NCI-H187 (cell line): Measurements from ENCODE around the gene ZNF785.
"Not testable (repeated sequence)": the region's sequence is repeated elsewhere in the genome, so short reads cannot be mapped to it uniquely, and the experiment has no call there.

Source experiments
- DNase-seq, 2 experiments: peaks; one replicate each; lab custom pipeline; 2025; lab: John Stamatoyannopoulos, UW

ZNF785 gene

DNA sequence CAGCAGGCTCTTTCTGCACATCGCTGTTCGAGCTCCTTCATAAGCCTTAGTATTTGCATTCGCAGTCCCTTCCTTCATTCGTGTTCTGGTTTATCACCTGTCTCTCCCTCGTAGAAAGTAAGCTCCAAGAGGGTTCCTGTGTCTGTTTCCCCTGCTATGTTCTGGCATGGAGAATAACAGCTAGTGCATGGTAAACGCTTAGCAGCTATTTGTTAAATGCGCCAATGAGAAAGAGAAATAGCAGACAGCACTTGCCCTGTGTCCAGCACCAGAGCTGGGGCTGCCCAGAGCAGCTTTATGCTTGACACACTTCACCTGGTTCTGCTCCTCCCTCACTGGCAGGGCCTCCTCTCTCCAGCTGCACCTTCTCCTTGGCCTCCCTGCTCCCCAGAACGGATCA is 19.5 kb downstream of the ZNF785 start:
- no peak for DNase-seq

- DNase-seq, result no peak
Measured at GRCh38 chr16:30565526-30565925, 20.0 kb downstream of the ZNF785 start.

DNA sequence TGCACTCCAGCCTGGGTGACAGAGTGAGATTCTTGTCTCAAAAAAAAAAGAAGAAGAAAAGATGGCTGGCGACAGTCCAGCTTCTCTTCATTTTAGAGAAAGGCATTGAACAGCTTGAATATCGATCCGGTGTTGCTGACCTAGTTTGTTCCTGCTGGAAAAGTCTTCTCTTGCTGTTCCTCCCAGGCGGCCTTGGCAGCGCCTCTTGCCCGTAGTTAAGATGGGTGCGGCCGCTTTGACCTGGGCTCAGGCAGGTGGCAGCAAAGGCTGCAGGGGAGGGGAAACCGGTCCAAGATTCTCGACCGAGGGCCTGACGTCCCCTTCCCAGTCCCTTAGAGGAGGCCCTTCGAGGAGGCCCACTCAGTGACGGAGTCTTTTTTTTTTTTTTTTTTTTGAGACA is 23.5 kb downstream of the ZNF785 start:
- peak in 1 of 2 experiments; percentile 4 for DNase-seq

DNA sequence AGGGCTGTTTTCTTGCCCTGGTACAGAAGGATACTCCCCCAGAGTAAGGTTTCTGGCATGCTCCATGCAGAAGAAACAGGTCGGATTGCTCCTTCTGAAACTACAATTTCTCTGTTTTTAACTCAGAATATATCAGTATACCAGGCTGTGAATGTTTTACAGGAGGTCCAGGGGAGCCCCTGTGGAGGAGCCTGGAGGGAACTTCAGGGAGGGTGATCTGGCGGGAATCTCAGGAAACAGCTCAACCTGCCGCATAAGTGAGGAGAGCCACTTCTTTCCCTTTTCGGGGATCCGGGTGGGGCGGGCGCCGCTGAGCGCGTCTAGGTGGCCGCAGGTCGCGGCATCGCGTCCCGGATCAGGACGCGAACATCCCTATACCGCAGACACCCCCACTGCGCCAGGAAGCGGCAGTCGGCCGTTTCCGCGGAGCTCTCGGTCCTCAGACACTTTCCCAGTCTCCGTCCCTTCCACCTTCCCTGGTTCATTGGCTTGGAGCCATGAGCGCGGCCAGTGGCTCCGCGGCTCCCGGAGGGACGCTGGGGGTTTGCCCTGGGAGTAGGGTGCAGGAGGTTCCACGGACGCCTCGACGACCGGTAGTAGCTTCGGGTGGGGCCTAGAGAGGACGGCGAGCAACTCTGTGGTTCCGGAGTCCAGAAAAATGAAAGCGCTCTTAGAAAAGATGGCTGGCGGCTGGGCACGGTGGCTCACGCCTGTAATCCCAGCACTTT is 24.2 kb downstream of the ZNF785 start:
- no peak for DNase-seq

GRCh38 chr16:30559690-30560089 is 25.8 kb downstream of the ZNF785 start:
- DNase-seq, result no peak

GRCh38 chr16:30558789-30559377 is 26.6 kb downstream of the ZNF785 start:
- no peak for DNase-seq

GRCh38 chr16:30557957-30558788 is 27.3 kb downstream of the ZNF785 start, which contains the start of gene ZNF764:
TSS of gene ZNF764 (minus strand) at chr16:30558374. CDS start at chr16:30558182, 192 bp downstream.
- DNase-seq, result peak; percentile 78 to 89

DNA sequence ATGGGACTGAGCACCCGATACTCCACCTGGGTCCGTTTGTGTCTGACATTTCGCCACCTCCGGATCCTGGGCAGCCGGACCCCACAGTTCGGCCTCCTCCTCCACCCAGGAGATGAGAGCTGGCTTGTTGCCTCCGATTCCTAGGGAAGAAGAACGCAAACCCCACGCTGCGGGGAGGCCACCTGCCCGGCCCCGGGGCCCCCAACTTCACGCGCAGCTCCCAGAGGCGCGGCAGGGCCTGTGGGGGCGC is 27.9 kb downstream of the ZNF785 start:
- no peak for DNase-seq

DNA sequence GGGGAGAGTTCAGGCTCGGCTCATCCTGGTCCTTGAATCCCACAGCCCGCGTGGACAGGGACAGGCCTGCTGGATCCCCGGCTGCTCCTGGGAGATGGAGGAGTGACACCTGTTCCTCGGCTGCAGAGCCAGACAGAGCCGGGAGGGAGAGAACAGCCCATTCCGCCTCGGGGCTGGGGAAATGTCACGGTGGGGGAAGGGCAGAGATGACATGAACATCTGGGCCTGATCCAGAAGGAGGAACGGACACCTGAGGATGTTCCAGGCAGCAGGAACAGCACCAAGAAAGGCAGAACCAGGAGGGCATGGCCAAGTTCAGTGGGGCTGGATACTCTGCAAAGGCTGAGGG is 29.4 kb downstream of the ZNF785 start:
- no peak for DNase-seq

DNA sequence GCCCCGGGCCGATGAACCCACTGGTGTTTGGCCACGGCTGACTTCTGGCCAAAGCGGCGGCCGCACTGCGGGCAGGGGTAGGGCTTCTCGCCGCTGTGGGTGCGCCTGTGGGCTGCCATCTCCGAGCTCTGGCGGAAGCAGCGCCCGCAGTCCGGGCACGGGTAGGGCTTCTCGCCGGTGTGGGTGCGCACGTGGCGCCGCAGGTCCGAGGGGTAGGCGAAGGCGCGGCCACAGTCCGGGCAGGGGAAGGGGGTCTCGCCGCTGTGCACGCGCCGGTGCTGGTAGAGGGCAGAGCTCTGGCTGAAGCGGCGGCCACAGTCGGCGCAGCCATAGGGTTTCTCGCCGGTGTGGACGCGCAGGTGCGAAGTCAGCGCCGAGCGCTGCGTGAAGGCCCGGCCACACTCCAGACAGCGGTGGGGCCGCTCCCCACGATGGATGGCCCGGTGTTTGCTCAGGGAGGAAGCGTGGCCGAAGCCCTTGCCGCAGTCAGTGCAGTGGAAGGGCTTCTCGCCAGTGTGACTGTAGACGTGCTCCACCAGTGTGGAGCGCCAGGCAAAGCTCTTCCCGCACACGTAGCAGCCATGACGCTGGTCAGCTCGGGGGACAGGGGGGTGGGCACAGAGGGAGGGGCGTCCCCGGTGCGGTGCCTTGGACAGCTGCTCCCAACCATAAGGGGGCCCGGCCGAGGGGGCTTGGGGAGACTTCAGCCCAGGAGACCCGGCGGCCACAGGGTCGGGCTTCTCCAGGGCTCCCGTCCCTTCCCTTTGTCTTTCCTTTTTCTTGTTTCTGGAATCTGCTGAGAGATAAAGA is 30.0 kb downstream of the ZNF785 start:
- no peak for DNase-seq

DNA sequence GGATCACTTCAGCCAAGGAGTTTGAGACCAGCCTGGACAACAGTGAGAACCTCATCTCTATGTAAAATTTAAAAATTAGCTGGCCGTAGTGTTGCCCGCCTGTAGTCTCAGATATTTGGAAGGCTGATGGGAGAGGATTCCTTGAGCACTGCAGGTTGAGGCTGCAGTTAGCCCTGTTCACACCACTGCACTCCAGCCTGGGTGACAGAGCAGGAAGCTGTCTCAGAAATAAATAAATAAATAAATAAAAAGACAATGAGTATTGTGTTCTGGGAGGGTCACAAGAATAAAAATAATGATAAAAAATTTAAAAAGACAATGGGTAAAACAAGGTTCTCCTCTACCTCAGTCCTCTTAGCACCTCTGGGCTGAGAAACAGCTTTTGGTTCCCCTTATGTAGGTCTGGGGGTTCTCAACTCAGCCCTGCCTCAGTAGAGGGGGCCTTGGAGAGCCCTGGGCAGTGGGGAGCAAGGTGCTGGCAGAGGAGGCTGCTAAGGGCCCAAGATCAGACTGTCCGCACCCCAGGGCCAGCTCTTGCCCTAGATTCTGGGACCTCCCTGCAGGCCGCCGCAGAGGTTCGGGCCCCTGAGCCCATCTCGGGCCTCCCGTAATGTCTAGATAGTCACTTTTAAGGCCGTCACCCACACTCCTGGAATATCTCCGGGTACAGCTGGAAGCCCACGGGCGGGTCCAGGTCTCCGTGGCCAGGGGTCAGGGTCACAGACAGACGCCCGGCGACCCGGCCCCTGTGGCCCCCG is 30.8 kb downstream of the ZNF785 start:
- DNase-seq, result no peak

- no peak for DNase-seq
Measured at GRCh38 chr16:30553393-30553899, 32.1 kb downstream of the ZNF785 start.

DNA sequence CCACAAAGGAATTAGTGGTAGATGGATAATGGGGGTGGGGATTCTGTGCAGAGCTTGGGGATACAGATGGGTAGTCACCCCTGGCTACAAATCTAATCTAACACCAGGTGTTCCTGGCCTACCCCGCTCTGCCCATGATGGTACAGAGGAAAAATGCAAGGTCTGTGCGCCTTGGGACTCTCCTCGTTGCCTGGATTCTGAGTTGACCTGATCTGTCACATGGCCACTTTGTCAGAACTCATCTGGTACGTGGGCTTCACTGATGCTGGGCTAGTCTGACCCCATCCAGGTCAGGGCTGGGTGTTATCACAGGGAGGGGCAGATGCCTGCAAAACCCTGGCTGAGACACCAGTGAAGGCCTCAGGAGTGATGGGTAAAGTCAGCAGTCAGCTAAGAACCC is 32.5 kb downstream of the ZNF785 start:
- no peak for DNase-seq

DNA sequence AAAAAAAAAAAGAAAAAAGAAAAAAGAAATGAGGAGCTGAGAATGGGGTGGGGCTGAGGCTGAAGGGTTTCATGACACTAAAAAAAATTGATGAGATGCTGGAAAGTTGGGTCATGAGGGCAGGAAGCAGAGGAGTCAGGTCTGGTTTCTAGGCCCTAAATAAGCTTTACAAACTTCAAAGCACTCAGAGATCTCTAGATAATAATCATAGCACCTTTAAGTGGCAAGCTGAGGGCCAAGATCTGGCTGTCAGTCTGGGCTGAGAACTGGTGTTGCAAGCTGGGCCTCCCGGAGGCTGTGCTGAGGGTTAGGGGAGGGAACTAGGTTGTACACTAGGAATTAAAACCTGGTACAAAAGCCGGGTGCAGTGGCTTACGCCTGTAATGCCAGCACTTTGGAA is 33.7 kb downstream of the ZNF785 start:
- no peak for DNase-seq

DNA sequence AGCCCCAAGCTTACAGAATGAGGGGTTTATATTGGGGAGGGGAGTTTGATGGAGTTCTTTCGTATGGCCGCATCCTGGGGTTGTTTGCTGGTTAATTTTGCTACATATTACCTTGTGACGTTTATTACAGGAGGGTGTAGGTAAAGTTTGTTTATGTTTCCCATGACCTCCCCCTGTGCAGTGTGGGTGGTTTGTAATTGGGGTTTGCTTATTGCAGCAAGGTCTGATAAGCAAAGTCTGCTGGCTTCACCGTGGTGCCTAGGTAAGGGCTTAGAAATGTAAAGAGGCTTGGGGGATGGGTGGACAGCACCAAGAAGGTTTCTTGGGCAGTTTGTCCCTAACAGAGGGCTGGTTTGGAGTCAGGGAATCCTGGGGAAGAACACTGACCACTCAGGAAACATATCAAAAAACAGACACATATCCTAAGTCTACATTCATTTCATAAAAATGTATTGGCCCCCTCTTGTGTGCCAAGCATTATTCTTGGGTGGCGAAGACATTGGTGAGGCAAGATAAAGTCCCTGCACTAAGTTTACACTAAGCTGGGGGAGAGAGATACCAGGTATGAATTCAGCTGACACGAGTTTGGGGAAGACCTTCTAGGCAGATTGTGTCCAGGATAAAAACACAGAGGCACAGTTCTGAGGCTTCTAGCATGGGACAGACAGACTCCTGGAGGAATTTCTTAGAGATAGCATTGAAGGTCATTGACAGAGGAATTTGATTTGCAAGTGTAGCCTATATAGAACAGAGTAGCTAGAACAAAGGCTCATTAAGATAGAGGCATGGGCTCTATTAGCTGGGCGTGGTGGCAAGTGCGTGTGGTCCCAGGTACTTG is 36.9 kb downstream of the ZNF785 start:
- DNase-seq, result no peak

DNA sequence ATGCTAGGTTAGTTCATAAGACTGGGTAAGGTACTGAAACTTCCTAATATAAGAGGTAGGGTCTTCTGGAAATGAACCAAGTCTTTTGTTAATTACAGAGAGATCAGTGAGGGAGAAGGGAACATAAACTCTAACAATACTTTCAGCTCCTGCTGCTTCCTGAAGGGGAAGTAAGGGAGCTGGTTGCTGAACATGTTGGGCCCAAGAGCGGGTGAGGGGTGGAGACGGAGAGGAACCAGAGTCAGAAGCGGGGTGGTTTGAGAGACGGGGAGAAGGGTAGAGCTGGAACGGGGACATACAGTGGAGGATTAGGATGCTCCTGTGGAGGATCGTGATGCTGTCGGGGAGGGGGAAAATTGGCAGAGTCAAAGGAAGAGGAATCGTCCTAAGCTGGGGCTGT is 39.4 kb downstream of the ZNF785 start:
- DNase-seq, result no peak

DNA sequence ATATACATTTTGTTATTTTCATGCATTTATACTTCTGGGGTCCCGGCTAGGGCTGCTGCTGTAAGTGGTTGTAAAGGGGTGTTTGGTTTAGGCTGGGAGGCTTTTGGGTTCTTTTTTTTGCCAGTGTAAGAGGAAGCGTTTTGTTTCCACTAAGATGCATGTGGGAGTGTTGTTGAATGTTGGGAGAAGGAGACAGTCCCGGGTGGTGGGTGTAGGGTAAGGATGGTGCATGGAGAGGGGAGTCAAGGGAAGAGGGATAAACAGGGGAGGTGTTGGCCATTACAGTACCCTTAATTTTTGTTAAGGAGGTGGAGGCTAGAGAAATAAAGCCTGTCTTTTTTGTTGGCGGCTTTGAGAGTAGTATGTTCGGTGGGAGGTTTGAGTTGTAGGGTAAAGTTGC is 42.4 kb downstream of the ZNF785 start:
- DNase-seq, result no peak

- no peak for DNase-seq
Measured at GRCh38 chr16:30541502-30542329, 43.8 kb downstream of the ZNF785 start.

GRCh38 chr16:30540916-30541464 is 44.5 kb downstream of the ZNF785 start:
- not testable (repeated sequence) for DNase-seq
